Stomach (tissue), 9 donors: ENCODE results near the gene NCKAP5L. TPM values are rescaled to one million over a fixed set of nuclear protein-coding genes. Genes with fewer than 3 reads are reported as not detected.
"Not testable (repeated sequence)": the region's sequence is repeated elsewhere in the genome, so short reads cannot be mapped to it uniquely, and the experiment has no call there.

Experiments used
- DNase-seq, 2 donors: peaks; one replicate each; pipeline versions ENCODE4 v3.0.0 to v3.0.0-alpha.2; 2013 to 2019
- H3K27ac ChIP-seq, 5 donors: fragments of 200-600 bp in 4 of 5; sonication (generic) in 4 of 5; one replicate each; pipeline ENCODE4 v1.5.1; 2013 to 2019; ENCODE audit warnings: mild to moderate bottlenecking in 1 of 5, moderate library complexity in 1 of 5
- H3K27me3 ChIP-seq, 3 donors: fragments of 200-600 bp; sonication (generic); one replicate each; pipeline ENCODE4 v1.5.1; 2017 to 2019; ENCODE audit warnings: mixed run types in 1 of 3
- H3K36me3 ChIP-seq, 4 donors: fragments of 200-600 bp; sonication (generic); 1 replicate in 3 of 4; 2 replicates in 1 of 4; pipeline ENCODE4 v1.5.1; 2016 to 2019
- H3K4me1 ChIP-seq, 4 donors: fragments of 200-600 bp; sonication (generic); one replicate each; pipeline ENCODE4 v1.5.1; 2016 to 2019
- H3K4me3 ChIP-seq, 4 donors: fragments of 200-600 bp; sonication (generic) in 3 of 4; one replicate each; pipeline ENCODE4 v1.5.1; 2016 to 2019; ENCODE audit warnings: mild to moderate bottlenecking in 1 of 4
- H3K9me3 ChIP-seq, 4 donors: fragments of 200-600 bp; sonication (generic); one replicate each; pipeline ENCODE4 v1.5.1; 2016 to 2019
- CTCF ChIP-seq, 7 experiments: fragments of 450-650 bp in 4 of 7; fragments of 200-600 bp in 3 of 7; sonication (generic) in 3 of 7; IDR thresholded peaks; one replicate each; pipeline ENCODE4 v1.5.1; 2016 to 2019; ENCODE audit warnings: antibody characterized with exemption in 7 of 7, control low read depth in 2 of 7, mild to moderate bottlenecking in 1 of 7
- EP300 ChIP-seq: sonication (generic); formaldehyde crosslinking; IDR thresholded peaks from one replicate; pipeline ENCODE4 v1.6.1; 2017; ENCODE audit warnings: antibody characterized with exemption
- POLR2A ChIP-seq, 4 donors: fragments of 450-650 bp; IDR thresholded peaks; one replicate each; pipeline ENCODE4 v1.6.1; 2016; ENCODE audit warnings: antibody characterized with exemption in 4 of 4, control low read depth in 2 of 4, mild to moderate bottlenecking in 1 of 4, moderate library complexity in 1 of 4
- POLR2AphosphoS5 ChIP-seq, 3 donors: sonication (generic); formaldehyde crosslinking; IDR thresholded peaks; one replicate each; pipeline ENCODE4 v1.6.1; 2016; ENCODE audit warnings: antibody characterized with exemption in 3 of 3
- WGBS, 5 donors: extraction: QIAGEN DNeasy Blood & Tissue Kit in 3 of 5; methylation state at CpG; one replicate each; pipeline versions ENCODE4 v1.1.5 to v1.1.7; 2013 to 2018; 5-methylcytosine and 5-hydroxymethylcytosine counted together
- intact Hi-C: fragments of 100-400 bp; cut with DNase I; formaldehyde crosslinking; loops from one replicate; pipeline ENCODE4 v1.15.1; 2023; ENCODE audit warnings: low total_unique reads
- polyA plus RNA-seq, 3 donors: library from polyadenylated mRNA; stranded (reverse); fragments of 200-250 nt; gene quantifications; one replicate each; pipeline ENCODE4 v1.2.3, GENCODE V29; 2013
- total RNA-seq, 5 donors: library from RNA; depleted of rRNA; stranded (reverse); fragments of >200 nt; gene quantifications; one replicate each; pipeline versions ENCODE4 v1.1.0 to v1.2.3, GENCODE V29; 2014 to 2016
- donor health status: healthy with polysubstance abuse.
- donor health status: Bipolar disorder and iron deficiency.
- donor health status: healthy.

NCKAP5L gene
- total and polyA plus RNA-seq, 8 donors: 3.5 to 16.5 (median 7.0) TPM

GRCh38 chr12:49784756-49785409, 43.3 kb downstream of the NCKAP5L start:
- intact Hi-C loops: no loop called here

DNA sequence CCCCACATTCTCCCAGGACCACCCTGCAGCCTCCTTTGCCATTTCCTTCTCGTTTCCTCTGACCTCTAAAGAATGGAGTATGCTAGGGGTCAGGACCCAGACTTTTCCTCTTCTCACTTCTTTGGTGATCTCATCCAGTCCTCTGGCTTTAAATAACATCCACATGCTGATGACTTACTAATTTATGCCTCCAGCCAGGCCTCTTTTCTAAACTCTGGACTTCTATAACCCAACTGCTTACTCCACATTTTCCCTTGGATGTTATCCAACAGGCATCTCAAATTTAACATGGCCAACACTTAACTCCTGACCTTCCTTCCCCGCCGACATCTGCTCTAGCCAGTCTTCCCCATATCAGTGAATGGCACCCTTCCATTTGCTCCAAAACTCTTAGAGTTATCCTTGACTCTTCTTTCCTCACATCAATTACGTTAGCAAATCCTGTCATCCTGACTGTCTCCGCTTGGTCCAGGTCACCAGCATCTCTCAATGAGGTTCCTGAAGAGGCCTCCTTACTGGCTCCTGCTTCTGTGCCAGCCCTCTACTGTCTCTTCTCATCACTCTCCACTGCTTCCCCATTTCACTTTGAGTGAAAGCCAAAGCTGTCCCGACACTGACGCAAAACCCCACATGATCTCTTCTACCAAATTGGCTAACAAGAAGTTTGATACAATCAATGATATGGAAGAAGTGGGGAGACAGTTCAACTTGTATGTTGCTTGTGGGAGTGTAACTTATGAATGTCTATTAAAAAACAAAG, 44.1 kb downstream of the NCKAP5L start:
- peak overlapping the region in 3 of 5 donors; percentile 16 to 26 (median 16) for H3K27ac ChIP-seq
- H3K4me3 ChIP-seq: no peak overlapping the region
- TF ChIP-seq CTCF (IDR thresholded peaks at IDR 0.05) (no peak), EP300 (no peak), POLR2A (IDR thresholded peaks at IDR 0.05) (no peak), POLR2AphosphoS5 (IDR thresholded peaks at IDR 0.05) (no peak)
- H3K36me3 ChIP-seq: no peaks in the 10 kb centered on the region
- DNase-seq: peak in 1 of 2 donors; percentile 79
- 41 to 57% (median 54%) methylated on average over 7 of the region's 7 CpGs for WGBS, 5 donors
- H3K27me3 ChIP-seq: no peaks in the 10 kb centered on the region
- H3K9me3 ChIP-seq: no peaks in the 10 kb centered on the region
- intact Hi-C loops: no loop called here
- H3K4me1 ChIP-seq: peaks cover 0 to 16% (median 11%) of the 10 kb centered on the region in 4 donors

More at GRCh38 chr12:49784756-49785409, 43.3 kb downstream of the NCKAP5L start:
- no peak for TF ChIP-seq CTCF (IDR thresholded peaks at IDR 0.05)
- no peak for TF ChIP-seq POLR2A (IDR thresholded peaks at IDR 0.05)
- TF ChIP-seq POLR2AphosphoS5 (IDR thresholded peaks at IDR 0.05): no peak
- no peak for TF ChIP-seq EP300
- WGBS, 5 donors: 75 to 93% (median 88%) methylated on average over 4 of the region's 4 CpGs
- DNase-seq: no peak
- H3K36me3 ChIP-seq: peaks cover 0 to 5% (median 2%) of the 10 kb centered on the region in 4 donors
- H3K4me3 ChIP-seq: no peak overlapping the region
- no peaks in the 10 kb centered on the region for H3K9me3 ChIP-seq
- H3K4me1 ChIP-seq: peaks cover 0 to 16% (median 11%) of the 10 kb centered on the region in 4 donors
- peak overlapping the region in 1 of 5 donors; percentile 16 for H3K27ac ChIP-seq
- no peaks in the 10 kb centered on the region for H3K27me3 ChIP-seq

DNA sequence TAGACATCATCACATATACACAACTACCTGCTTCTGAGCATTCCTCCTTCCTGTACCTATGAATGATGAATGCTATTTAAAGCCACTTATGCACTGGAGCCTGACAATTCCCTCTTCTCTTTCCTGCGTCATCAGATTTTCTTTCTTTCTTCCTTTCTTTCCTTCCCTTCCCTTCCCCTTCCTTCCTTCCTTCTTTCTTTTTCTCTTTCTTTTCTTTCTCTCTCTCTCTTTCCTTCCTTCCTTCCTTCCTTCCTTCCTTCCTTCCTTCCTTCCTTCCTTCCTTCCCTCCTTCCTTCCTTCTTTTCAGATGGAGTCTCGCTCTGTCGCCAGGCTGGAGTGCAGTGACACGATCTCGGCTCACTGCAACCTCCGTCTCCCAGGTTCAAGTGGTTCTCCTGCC, 47.3 kb downstream of the NCKAP5L start:
- WGBS, 5 donors: 84 to 94% (median 92%) methylated on average over 6 of the region's 6 CpGs
- H3K4me3 ChIP-seq, intact Hi-C loops, H3K27ac ChIP-seq, DNase-seq, H3K36me3 ChIP-seq, H3K27me3 ChIP-seq, H3K9me3 ChIP-seq: not testable (repeated sequence)
- H3K4me1 ChIP-seq: peaks cover 0 to 28% (median 11%) of the 10 kb centered on the region in 4 donors

- DNase-seq: no peak
- Histone ChIP-seq H3K4me1 (peaks cover 0 to 23% (median 9%) of the 10 kb centered on the region in 4 donors), H3K36me3 (no peaks in the 10 kb centered on the region), H3K9me3 (no peaks in the 10 kb centered on the region), H3K4me3 (no peak overlapping the region), H3K27ac (no peak overlapping the region), H3K27me3 (no peaks in the 10 kb centered on the region)
- no peak for TF ChIP-seq EP300
- no peak for TF ChIP-seq POLR2A (IDR thresholded peaks at IDR 0.05)
- TF ChIP-seq CTCF (IDR thresholded peaks at IDR 0.05): no peak
- no peak for TF ChIP-seq POLR2AphosphoS5 (IDR thresholded peaks at IDR 0.05)
- intact Hi-C loops: no loop called here
- WGBS, 5 donors: 73 to 93% (median 80%) methylated on average over 2 of the region's 2 CpGs
Measured at GRCh38 chr12:49779581-49779980, 48.6 kb downstream of the NCKAP5L start.
